ENCODE measurements around the gene TBCD.

TBCD gene

GRCh38 chr17:82803606-82804005 is 51.7 kb downstream of the TBCD start:
- no peaks in the 10 kb centered on the region for H3K9me3 ChIP-seq
- H3K36me3 ChIP-seq, result peaks cover 12% of the 10 kb centered on the region
- DNase-seq, result no peak
- H3K4me1 ChIP-seq, result no peaks in the 10 kb centered on the region
- H3K4me3 ChIP-seq (ENCODE audit: low read depth, low read length), result no peak overlapping the region
- H3K27me3 ChIP-seq, result no peaks in the 10 kb centered on the region
- TF ChIP-seq CTCF (IDR thresholded peaks at IDR 0.05; ENCODE audit: low read depth, low read length), result no peak

- Histone ChIP-seq H3K4me1 (no peaks in the 10 kb centered on the region), H3K9me3 (no peaks in the 10 kb centered on the region), H3K27me3 (no peaks in the 10 kb centered on the region), H3K36me3 (peaks cover 12% of the 10 kb centered on the region), H3K4me3 (ENCODE audit: low read depth, low read length) (no peak overlapping the region)
- no peak for DNase-seq
- TF ChIP-seq CTCF (IDR thresholded peaks at IDR 0.05; ENCODE audit: low read depth, low read length), result no peak
These were observed 52.8 kb downstream of the TBCD start for GRCh38 chr17:82804442-82805191.

- TF ChIP-seq CTCF (IDR thresholded peaks at IDR 0.05; ENCODE audit: low read depth, low read length), result no peak
- peaks cover 14% of the 10 kb centered on the region for H3K36me3 ChIP-seq
These were observed 53.4 kb downstream of the TBCD start for GRCh38 chr17:82805254-82805653.

GRCh38 chr17:82805823-82806222 is 54.0 kb downstream of the TBCD start:
- Histone ChIP-seq H3K9me3 (no peaks in the 10 kb centered on the region), H3K4me1 (no peaks in the 10 kb centered on the region), H3K36me3 (peaks cover 13% of the 10 kb centered on the region), H3K4me3 (ENCODE audit: low read depth, low read length) (no peak overlapping the region), H3K27me3 (no peaks in the 10 kb centered on the region)
- DNase-seq, result no peak
- no peak for TF ChIP-seq CTCF (IDR thresholded peaks at IDR 0.05; ENCODE audit: low read depth, low read length)

More at GRCh38 chr17:82805254-82805653, 53.4 kb downstream of the TBCD start:
- H3K4me1 ChIP-seq, result no peaks in the 10 kb centered on the region
- H3K27me3 ChIP-seq, result no peaks in the 10 kb centered on the region
- no peaks in the 10 kb centered on the region for H3K9me3 ChIP-seq
- H3K4me3 ChIP-seq (ENCODE audit: low read depth, low read length), result no peak overlapping the region
- DNase-seq, result no peak

GRCh38 chr17:82806645-82807044 is 54.8 kb downstream of the TBCD start:
- peaks cover 16% of the 10 kb centered on the region for H3K36me3 ChIP-seq
- H3K4me3 ChIP-seq (ENCODE audit: low read depth, low read length), result no peak overlapping the region
- TF ChIP-seq CTCF (IDR thresholded peaks at IDR 0.05; ENCODE audit: low read depth, low read length), result no peak
- H3K4me1 ChIP-seq, result no peaks in the 10 kb centered on the region
- H3K9me3 ChIP-seq, result no peaks in the 10 kb centered on the region
- DNase-seq, result no peak
- H3K27me3 ChIP-seq, result no peaks in the 10 kb centered on the region

- no peak for TF ChIP-seq CTCF (IDR thresholded peaks at IDR 0.05; ENCODE audit: low read depth, low read length)
These were observed 55.2 kb downstream of the TBCD start for GRCh38 chr17:82807101-82807500.

More at GRCh38 chr17:82807101-82807500, 55.2 kb downstream of the TBCD start:
- H3K9me3 ChIP-seq, result no peaks in the 10 kb centered on the region
- DNase-seq, result no peak
- no peak overlapping the region for H3K4me3 ChIP-seq (ENCODE audit: low read depth, low read length)
- H3K4me1 ChIP-seq, result no peaks in the 10 kb centered on the region
- no peaks in the 10 kb centered on the region for H3K27me3 ChIP-seq
- H3K36me3 ChIP-seq, result peaks cover 16% of the 10 kb centered on the region
